Right kidney (tissue), 1 donor: ENCODE data around the gene NIM1K.
A peak's percentile ranks its signal among the peaks of the same experiment; 100 is the strongest.
"Not testable (repeated sequence)": the region's sequence is repeated elsewhere in the genome, so short reads cannot be mapped to it uniquely, and the experiment has no call there.

Experiments used
- DNase-seq: peaks from one replicate; pipeline ENCODE4 v3.0.0-alpha.2; 2016

Gene NIM1K

DNA sequence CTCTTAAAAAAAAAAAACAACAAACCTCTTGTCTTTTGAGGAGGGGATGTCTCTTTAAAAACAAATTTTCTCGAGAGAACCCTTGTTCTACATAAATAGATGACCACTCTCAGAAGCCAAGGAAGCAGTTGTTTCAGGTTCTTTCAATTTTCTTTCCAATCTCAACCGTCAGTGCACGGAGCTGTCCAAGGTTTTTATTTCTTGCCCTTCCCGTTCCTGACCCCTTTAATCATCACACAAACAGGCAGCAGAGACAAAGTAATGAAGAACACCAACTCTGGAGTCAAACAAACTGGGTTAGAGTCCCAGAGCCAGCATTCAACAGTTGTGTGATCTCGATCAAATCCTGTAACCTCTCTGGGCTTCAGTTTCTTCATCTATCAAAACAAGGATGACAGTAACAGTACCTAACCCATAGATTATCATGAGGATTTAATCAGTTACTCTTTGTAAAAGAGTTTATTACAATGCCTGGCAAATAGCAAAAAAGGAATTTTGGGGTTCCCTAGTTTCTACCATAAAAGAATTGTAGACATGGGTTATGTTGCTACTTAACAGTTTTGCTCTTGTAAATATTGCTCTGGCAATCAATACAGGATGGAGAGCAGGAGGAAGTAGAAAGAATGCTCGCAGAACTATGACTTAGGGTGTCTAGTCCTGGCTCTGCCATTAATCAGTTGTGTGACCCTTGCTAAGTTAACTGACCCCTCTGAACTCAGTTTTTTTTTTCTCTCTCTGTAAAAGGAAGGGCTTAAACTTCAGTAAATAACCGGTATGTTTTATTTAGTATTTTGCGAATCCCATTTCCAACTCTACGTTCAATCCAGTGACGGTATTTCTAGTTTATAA, 1.0 kb upstream of the NIM1K start:
- DNase-seq = peak; percentile 4

DNA sequence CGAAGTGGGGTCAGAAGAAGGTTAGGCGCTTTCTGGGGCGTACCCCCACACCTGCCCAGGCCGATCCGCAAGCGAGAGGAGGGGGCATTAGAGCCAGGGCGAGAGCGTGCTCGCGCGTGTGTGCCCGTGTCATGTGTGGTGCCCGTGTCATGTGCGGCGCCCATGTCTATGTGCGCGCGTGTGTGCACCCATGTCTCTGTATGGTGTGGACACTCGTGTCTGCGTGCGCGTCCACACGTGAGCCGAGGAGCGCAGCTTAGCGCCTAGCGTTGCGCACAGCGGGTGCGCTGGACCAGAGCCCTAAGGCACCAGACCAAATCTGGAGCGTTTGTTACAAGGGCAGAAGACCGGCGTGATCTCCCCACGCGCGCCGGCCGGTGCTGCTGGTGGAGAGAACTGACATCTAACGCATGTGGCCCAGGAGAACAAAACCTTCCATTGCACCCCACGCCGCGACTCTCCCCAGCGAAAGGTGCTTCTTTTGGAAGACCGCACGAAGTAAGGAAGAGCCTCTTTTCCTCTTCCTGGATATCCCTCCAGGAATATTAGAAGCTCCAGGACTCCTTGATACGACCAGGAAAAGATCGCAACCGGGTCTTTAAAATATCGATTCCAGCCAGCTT, 644 bp downstream of the NIM1K start:
- peak; percentile 40 for DNase-seq

- peak; percentile 22 for DNase-seq
Observed at GRCh38 chr5:43193181-43193893, 1.3 kb downstream of the NIM1K start.

DNA sequence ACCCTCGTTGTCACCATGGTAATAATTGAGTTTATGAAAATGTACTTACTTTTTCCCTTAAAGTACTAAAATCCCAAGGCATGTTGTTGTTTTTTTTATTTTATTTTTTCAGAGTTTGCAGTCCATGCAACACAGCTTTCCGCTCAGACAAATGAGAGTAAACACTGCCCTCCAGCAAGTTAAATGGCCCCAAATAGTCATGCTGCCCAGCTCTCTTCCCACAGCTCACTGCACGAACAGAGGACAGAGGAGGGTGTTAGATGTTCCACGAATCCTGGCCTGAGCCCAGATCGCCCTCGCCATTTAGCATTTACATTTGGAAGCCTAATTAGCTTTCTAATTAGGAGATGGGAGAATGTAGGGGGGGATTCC, 1.9 kb downstream of the NIM1K start:
- peak; percentile 14 for DNase-seq

DNA sequence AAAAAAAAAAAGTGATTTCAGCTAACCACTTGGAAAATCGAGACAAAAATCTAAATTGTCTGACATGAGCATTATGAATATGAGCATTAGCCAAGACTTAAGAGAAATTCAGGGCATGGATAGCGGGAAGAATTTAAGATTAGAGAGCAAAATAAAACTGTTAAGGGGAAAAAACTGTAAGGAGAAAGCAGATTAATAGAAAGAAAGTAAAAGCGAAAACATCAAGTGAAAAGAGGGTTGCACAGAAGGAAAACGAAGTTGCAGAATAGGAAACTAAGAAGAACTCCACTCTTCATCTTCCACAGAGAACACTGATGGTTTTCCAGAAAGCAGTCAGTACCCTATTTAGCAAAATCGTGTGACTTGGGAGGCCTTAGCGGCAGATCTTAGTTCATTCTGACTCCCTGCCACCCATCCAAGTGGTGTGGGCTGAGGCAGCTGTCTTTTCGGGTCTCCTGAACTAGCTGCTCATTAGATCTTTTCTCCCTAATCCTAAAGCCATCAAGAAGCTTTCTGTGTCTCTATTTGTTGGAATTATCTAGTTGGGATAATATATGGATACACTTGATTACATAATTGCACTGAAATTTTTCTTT, 3.7 kb downstream of the NIM1K start:
- no peak for DNase-seq

DNA sequence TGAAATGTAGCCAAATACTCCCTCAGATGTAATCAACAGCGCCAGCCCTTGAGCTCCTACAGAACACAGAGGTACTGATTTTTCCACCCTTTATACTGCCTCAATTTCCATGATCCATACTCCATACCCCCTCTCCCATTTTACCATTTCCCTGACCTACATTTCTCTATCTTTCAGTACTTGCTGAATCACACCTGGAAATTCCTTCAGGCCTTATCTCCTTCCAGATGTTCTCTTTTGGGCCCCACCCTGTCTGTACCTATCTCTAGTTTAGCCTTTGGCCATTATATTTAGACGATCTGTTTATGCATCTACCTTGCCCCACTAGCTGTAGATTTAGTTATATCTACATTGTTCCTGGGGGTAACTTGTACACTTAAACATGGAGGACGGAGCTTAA, 5.5 kb downstream of the NIM1K start:
- no peak for DNase-seq

DNA sequence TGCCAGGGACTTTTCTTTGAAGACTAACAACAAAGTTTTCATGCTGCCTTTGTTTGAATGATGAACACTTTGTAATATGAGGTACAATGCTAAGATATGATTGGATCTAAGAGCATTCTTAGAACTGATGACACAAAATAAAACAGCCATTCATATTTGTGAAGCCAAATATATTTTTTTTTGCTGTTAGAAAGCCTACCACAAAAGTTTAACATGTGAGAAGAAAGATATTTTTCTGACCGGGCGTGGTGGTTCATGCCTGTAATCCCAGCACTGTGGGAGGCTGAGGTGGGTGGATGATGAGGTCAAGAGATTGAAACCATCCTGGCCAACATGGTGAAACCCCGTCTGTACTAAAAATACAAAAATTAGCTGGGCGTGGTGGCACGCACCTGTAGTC, 9.4 kb downstream of the NIM1K start:
- not testable (repeated sequence) for DNase-seq

GRCh38 chr5:43202380-43202779, 10.4 kb downstream of the NIM1K start:
- DNase-seq = no peak

DNA sequence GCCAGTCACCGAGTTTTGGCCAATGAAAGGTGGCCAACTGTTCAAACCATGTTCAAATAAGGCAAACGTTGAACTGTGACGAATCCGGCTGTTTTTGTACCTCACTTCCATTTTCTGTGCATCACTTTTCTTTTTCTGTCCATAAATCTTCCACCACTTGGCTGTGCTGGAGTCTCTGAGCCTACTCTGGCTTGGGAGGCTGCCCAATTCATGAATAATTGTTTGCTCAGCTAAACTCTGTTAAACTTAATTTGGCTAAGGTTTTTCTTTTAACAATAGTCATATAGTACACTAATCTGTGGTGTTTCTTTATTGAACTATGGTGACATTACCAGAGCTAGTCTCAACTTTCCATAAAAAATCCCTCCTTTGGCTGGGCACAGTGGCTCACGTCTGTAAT, 11.3 kb downstream of the NIM1K start:
- DNase-seq = no peak

DNA sequence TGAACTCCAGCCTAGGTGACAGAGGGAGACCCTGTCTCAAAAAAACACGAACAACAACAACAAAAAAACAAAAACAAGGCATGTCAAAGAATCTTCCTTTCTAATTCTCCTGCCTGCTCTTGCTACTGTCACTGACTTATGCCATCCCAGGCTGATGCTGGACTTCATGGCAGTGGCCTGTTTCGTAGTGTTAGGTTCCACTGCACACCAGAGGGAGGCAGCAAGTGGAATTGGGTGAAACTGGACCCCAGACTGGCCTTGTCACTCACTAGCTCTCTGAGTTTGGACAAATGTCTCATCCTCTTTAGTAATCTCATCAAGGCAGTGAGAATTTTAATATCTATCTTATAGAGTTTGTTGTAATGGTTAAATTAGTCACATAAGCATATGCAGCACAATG, 12.9 kb downstream of the NIM1K start:
- no peak for DNase-seq

- DNase-seq = no peak
Observed at GRCh38 chr5:43207601-43208000, 15.6 kb downstream of the NIM1K start.

DNA sequence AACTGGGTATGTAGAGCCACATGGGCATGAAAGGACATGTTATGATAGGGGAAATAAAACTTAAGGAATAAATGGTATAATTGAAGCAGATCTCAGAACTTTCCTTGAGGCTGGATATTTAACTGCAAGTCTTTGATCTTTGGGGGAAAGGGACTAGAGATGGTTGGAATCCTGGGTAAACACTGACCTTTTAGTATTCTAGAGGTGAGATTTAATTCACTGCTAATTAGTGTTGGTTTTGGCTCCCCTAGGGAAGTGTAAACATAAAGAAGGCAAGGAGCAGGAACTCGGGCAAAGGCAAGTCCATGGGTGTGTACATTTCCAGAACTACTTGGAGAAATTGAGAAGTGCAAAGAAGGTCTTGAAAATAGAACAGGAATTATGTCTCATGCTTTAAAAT, 16.6 kb downstream of the NIM1K start:
- no peak for DNase-seq

DNA sequence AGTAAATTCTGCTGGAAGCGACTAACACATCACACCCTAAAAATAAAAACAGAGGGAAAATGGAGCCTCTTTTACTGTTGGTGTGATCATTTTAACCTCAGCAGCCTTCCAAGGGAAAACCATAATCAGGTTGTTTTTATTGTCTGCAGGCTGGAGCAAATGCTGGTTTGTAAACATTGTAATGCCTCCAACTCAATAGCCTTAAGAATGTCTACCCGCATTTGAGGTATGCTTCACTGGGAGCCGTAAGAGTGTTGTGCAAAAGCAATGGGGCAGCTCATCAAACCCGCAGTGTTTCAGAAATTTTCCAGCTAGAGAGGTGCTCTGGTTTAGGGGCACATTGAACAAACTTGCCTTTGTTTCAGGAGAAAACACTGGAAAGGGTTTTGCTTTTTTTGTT, 17.0 kb downstream of the NIM1K start:
- no peak for DNase-seq

GRCh38 chr5:43209833-43210232, 17.8 kb downstream of the NIM1K start:
- no peak for DNase-seq

DNA sequence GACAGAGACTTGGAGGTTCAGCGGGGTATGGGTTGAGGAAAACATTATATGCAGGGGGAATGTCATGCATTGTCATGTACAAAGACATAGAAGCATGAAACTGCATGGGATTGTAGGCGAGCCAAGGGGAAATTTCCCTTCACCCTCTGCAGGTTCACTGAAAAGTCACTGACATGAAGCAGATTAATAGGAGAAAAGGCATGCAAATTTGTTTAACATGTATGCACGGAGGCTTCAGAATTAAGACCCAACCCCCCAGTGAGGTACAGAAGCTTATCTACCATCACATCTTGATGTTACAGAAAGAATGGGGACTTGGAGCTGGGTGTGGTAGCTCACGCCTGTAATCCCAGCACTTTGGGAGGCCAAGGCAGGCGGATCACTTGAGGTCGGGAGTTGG, 18.5 kb downstream of the NIM1K start:
- no peak for DNase-seq

- no peak for DNase-seq
Observed at GRCh38 chr5:43213951-43214350, 21.9 kb downstream of the NIM1K start.

- DNase-seq = no peak
Observed at GRCh38 chr5:43215073-43215631, 23.1 kb downstream of the NIM1K start.

- no peak for DNase-seq
Observed at GRCh38 chr5:43216941-43217340, 24.9 kb downstream of the NIM1K start.

DNA sequence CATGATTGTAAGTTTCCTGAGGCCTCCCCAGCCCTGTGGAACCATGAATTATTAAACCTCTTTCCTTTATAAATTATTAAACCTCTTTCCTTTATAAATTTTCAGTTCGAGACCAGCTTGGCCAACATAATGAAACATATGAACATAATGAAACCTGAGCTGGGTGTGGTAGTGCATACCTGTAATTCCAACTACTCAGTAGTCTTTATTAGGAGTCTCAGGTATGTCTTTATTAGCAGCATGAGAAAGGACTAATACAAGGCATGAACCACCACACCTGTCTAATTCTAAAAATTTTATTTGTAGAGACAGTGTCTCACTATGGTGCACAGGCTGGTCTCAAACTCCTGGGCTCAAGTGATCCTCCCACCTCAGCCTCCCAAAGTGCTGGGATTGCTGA, 27.1 kb downstream of the NIM1K start:
- DNase-seq = no peak

- DNase-seq = no peak
Observed at GRCh38 chr5:43221502-43221901, 29.5 kb downstream of the NIM1K start.

GRCh38 chr5:43225649-43226245, 33.7 kb downstream of the NIM1K start:
- no peak for DNase-seq

- no peak for DNase-seq
Observed at GRCh38 chr5:43227655-43228054, 35.6 kb downstream of the NIM1K start.
